GM21737 (cell line): ENCODE measurements around the gene TNFRSF1B.

Experiments
- ATAC-seq: cut with Tn5 transposase; IDR thresholded peaks from one replicate; pipeline ENCODE4 v1.9.1; 2021; ENCODE audit warnings: mild to moderate bottlenecking, moderate library complexity; ENCODE audit not compliant: unreplicated experiment

TNFRSF1B gene

DNA sequence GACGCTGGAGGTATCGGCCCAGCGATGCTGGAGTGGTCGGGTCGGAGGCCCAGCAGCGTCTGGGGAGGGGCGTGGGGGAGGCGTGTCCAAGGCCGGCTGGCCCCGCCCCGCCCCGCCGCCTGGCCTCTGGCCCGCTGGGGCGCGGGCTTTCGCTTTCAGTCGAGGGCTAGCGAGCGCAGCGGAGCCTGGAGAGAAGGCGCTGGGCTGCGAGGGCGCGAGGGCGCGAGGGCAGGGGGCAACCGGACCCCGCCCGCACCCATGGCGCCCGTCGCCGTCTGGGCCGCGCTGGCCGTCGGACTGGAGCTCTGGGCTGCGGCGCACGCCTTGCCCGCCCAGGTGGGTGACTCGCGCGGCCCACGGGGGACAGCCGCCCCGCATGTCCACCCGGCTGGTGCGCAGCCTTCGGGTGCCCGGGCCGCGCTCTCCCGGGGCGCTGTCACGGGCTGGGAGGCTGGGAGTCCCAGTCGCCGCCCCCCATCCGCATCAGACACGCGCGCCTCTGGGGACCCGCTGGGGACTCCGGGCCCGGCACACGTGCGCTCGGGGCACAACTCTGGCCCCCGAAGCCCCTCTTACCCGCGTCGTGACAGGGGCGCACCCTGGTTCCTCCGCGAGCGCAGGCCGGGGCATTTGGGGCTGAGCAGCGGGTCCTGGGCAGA is at the start of gene TNFRSF1B:
TSS of gene TNFRSF1B (plus strand) at position 158 of the 659 bp plus-strand sequence. CDS start at position 259, 101 bp downstream.
- peak; percentile 51 for ATAC-seq

DNA sequence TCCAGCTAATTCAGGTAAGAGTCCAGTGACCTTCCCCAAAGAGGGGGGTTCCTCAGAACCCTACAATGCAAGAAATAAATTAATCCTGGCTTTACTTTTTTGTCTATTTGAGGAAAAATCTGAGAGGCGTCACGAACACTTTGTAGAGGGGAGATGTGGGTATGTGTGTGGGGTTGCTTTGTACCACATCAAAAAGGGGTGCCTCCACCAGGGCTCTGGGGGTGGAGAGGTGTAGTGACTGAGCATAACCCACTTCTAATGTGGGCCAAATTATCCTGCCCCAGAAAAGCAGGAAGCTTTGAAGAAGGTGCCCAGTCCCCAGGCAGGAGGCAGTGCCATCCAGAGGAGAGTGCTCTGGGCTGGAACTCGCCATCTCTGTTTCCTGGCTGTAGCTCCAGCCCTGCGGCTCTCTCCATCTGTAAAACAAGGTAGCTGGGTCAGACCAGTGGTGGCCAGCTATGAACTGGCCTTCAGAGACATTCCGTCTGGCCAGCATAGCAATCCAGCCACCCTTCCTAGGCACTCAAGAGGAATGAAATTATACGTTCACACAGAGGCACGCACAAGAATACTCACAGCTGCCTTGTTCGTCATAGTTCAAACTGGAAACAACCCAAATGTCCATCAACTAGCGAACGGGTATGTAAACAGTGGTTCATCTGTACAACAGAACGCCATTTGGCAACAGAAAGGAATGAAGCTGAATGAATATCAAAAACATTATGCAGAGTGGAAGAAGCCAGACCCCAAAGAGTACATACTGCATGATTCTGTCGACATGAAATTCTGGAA is 45.4 kb upstream of the TNFRSF1B start:
- no peak for ATAC-seq

DNA sequence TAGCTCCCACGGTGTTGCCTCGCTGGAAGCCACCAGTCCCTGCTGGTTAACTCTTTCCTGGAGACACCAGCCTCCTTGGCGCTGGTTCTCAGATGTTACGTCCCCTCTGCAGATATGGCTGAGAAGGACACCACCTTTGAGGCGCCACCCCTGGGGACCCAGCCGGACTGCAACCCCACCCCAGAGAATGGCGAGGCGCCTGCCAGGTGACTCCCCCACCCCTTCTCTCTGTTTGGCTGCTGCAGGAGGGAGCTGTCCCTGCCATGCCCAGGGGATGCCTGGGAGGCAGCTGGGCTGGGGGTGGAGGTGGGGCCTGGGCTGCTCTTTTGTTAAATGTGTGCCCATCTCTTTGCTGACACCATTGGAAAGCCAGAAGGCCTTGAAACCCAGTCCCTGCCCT is 43.6 kb upstream of the TNFRSF1B start:
- no peak for ATAC-seq

DNA sequence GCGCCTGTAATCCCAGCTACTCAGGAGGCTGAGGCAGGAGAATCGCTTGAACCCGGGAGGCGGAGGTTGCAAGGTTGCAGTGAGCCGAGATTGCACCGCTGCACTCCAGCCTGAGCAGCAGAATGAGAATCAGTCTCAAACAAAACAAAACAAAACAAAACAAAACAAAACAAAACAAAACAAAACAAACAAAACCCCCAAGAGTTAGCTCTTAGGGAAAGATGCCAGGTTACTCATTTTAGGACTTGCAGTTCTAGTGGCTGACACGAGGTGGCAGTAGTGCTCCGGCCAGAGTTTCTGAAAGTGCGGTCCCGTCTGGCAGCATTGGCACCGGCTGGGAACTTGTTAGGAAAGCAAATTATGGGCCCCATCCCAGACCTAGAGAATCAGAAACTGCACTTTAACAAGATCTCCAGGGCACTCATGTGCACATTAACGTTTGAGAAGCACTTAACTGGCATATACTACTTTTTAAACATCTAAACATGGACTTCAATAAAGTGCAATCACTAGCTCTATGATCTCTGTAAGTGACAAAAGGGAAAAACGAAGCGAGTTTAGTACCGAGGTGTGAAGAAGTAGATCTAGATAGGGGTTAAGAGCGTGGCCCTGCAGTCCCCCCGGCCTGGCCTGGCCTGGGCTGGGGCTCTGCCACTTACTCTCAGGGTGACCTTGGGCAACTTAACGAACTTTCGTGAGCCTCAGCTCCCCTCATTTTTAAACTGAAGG is 41.9 kb upstream of the TNFRSF1B start:
- no peak for ATAC-seq

DNA sequence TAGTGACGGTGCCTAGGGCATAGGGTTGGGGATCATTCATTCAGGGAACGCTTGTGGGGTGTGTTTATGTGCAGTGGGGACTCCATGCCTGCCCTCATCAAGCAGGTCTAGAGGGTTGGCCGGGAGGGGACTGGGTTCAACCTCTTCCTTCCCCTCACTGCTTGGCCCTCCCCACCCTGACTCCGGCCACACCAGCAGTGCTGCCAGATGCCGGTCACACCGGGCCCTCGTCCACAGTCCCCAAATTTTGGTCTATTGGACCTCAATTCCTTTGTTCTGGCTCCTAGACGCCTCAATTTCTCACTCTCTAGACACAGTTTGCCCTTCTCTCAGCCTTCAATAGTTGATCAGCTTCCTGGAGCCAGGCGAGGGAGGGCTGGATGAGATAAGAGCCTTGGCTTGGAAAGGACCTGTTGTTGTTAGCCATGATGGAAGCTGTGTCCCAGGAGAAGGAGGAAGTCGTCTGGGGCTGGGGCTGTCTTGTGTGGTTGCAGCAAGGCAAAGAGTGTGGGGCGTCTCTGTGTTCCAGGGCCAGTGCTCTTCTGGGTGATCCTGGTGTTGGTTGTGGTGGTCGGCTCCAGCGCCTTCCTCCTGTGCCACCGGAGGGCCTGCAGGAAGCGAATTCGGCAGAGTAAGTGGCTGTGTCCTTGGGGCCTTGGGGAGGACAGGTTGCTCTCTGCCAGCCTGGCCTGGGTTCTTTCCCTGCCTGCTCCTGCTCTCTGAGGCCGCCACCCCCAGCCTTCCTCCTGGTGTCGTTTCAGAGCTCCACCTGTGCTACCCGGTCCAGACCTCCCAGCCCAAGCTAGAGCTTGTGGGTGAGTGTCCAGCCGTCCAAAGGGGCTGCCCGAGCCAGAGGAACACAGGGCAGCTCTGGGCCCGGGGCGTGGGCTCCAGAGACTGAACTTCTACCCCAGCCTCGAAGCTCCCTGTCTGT is 41.1 kb upstream of the TNFRSF1B start:
- no peak for ATAC-seq

DNA sequence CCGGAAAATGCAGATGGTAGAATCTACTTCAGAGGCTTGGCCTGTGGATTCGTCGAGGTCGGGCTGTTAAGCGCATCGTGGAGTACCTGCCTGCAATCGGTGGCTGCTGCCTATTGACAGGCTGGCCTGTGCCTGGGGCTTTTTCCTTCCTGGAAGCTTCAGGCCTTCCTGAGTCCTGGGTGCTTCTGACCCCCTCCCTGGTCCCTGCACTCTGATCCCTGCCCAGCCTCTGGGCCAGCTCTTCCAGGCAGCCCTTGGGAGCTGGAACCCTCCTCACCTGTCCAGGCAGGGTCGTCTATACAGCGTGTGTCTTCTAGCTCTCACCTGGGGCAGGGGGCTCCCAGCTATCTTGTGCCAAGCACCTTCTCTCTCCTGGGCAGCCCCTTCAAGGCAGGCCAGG is 40.0 kb upstream of the TNFRSF1B start:
- ATAC-seq: no peak

DNA sequence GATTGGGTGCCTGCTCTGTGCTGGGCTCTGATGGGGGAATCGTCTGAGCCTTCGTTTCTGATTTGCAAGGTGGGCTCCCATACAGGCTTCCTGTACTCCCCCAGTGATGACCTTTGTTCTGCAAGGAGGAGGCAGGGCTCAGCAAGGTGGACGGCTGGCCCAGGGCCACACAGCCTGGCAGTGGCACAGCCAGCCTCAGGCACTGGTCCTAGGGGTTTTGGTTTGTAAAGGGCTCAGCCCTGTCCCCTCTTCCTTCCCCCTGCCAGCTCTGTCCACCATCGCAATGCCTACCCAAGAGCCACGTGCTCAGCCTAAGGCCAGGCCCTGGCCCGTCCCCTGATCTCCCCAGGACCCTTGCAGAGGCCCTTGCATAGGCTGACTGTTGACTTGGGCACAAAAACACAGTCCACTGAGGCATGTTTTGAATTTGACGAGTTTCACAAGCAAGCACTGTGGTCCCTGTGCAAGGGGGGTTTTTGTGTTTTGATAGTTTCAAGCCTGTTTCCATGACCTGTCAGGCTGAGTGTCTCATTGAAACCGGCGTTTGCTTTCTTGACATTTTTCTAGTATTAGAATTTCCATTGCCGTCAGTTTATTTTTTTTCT is 39.5 kb upstream of the TNFRSF1B start:
- ATAC-seq: no peak

DNA sequence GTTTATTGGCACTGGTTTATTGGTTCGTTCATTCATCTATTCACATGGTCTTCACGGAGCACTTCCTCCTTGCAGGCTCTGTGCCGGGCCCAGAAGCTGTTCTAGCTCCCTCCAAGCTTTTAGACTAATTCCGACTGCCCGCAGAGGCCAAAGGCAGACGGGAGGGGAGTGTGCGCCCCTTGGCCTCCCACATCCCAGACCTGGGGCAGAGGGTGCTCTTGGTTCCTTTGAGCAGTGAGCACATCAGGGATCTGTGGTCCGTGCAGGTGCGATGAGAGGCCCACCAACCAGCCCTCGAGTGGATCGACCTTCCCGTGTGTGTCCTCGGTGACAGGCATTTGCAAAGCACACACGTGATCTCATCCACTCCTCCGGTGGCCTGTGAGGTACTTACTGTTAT is 38.7 kb upstream of the TNFRSF1B start:
- ATAC-seq: no peak

DNA sequence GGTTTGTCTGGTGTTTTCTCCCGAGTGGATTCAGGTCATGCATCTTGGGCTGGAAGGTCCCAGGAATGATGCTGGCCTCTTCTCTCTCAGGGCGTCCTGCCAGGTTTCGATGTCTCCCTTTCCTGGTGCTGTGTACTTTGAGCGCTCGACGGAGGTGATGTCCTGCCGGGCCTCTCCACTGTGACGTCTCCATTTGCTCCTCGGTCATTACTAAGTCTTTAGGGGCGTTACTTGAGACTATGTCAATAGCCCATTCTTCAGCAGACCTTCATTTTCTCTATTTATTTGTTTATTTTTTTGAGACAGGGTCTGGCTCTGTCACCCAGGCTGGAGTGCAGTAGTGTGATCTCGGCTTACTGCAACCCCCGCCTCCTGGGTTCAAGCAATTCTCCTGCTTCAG is 37.2 kb upstream of the TNFRSF1B start:
- ATAC-seq: no peak

DNA sequence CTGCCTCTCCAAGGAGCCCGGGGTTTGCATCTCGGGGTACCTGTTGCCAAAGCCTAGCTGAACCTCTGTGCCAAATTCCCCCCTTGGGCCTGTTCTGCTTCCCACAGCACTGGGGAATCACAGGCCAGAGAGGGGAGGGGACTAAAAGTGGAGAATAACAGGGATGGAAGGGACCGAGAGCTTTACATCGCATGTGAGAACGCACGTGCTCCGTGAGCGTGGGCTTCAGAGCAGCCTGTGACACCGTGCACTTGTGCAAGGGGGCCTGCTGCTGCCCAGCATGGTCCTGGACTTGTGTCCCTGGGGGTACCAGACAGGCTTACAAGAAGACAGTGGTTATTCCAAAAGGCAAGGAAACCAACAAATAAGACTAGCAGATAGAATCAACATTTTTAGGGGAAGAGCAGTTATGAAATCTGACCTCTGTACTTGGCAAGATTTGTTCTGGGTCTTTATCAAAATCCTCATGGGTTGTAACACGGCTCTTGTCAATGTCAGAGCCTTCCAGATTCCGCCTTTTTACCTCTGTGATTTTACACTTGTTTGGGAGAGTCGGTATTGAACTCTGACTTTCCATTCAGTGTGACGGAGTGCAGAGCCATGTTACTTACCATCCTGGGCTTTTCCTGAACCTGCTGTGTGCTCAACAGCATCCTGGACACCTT is 36.2 kb upstream of the TNFRSF1B start:
- no peak for ATAC-seq

DNA sequence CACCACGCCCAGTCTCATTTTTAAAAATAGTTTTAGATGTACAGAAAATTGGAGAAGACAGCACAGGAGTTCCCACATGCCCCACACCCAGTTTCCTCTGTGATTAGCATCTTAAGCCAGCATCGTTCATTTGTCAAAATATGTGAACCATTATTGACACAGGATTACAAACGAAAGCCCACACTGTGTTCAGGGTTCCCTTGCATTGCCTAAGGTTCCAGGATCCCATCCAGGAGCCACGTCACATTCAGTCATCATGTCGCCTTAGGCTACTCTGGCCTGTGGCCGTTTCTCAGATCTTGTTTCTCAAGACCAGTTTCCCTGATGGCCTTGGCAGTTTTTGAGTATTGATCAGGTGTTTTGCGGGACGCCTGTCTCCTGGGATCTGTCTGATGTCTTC is 34.7 kb upstream of the TNFRSF1B start:
- no peak for ATAC-seq

DNA sequence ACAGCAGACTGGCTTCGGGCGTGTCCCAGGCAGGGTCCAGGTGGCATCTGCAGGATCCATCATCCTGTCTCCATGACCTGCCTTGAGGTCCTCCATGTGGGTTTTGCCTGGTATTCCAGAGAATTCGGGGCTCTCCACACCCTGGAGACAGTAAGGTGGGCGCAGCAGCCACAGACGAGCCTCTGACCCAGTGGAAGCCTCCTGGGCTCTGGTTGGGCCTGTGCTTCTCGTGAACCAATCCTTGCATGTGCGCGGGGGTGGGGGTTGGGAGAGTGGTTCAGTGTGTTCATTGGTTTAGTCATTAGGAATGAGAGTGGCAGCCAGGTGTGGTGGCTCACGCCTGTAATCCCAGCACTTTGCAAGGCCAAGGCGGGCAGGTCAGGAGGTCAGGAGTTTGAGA is 32.1 kb upstream of the TNFRSF1B start:
- no peak for ATAC-seq

DNA sequence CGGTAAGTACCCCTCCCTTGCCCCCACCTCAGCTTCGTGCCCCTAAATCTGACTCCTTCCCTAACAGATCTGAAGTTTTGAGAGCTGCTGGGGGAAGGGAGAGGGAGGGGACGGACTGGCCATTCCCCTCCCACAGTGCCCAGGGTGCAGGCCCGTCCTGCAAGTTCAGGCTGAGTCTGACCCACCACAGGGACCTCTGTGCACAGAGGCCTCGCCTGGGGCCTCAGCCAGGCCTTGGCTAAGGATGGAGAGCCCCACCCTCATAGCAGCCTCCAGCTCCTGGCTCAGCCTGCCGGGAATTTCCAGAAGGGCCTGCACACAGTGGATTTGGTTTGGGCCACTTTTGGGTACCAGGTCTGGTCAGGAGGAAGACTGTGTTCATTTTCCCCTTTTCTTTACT is 31.2 kb upstream of the TNFRSF1B start:
- ATAC-seq: no peak

DNA sequence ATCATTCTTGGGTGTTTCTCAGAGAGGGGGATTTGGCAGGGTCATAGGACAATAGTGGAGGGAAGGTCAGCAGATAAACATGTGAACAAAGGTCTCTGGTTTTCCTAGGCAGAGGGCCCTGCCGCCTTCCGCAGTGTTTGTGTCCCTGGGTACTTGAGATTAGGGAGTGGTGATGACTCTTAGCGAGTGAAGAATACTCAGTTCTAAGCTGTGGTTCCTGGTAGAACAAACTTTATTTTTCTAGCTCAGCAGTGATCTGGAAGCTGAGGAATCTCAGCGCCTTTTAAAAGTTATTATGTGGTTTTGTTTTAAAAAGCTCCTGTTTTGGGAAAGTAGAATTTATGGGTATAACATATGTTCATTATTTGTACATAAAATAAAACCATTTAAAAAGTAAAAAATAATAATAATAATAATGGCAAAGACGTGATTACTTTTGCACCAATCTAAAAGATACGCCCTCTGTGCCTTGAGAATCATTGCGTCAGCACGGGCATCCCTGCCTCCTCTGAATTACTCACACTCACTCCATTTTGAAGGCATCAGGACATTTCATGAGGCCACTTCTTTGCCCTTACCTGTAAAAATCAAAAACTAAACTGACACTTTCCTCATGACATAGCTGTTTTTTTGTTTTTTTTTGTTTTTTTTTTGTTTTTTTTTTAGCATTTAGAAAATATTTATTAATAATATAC is 29.7 kb upstream of the TNFRSF1B start:
- ATAC-seq: no peak

DNA sequence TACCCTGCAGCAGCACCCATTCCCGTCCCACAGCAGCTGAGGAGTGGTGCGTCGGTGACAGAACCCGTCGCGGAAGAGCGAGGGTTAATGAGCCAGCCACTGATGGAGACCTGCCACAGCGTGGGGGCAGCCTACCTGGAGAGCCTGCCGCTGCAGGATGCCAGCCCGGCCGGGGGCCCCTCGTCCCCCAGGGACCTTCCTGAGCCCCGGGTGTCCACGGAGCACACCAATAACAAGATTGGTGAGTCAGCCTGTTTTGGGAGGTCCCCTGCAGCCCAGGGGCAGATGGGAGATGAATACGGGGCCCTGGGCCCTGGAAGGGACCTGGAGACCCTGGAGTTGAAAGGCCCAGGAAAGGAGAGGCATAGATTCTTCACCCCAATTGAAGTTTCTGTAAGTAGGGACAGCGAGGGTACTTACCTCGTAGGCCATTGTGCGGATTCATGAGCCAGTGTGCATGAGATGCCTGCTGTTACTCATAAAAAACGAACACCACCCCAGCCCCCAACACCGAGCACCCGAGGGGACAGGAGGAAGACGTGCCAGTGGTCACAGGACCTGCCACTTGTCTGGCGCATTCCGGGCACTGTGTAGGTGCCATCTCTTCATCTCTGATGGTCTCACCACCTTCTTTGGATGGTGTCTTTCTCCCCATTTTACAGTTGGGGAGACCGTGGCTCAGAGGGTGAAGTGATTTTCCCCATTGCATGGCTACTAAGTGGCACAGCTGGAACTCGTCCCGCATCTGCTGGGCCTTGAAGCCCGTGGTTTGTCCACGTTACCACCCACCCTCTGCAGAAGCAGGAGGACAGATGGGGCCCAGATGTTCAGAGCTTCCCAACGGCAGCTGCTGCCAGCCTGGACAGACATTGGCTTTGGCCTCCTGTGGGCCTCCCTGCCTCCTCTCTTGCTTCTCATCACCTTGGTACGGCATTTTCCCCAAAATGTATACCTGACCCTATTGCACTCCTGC is 28.3 kb upstream of the TNFRSF1B start:
- no peak for ATAC-seq

DNA sequence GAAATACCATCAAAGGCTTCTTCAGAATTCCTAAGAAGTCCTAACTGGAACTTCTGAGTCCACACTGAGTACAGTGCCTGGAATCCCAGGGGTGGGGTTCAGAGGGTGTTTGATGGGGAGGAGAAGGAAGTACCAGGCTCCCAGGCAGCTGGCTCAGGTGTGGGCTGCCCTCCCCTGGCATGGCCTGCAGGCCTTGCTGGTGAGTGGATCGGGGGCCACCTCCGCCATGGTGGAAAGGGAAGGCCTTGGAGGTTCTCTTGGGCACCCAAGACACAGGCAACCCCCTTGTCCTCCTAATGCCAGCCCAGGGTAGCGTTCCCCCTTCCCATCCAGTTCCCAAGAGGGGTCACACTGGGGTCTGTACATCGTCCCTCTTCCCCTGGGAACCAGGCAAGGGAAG is 26.8 kb upstream of the TNFRSF1B start:
- ATAC-seq: no peak

DNA sequence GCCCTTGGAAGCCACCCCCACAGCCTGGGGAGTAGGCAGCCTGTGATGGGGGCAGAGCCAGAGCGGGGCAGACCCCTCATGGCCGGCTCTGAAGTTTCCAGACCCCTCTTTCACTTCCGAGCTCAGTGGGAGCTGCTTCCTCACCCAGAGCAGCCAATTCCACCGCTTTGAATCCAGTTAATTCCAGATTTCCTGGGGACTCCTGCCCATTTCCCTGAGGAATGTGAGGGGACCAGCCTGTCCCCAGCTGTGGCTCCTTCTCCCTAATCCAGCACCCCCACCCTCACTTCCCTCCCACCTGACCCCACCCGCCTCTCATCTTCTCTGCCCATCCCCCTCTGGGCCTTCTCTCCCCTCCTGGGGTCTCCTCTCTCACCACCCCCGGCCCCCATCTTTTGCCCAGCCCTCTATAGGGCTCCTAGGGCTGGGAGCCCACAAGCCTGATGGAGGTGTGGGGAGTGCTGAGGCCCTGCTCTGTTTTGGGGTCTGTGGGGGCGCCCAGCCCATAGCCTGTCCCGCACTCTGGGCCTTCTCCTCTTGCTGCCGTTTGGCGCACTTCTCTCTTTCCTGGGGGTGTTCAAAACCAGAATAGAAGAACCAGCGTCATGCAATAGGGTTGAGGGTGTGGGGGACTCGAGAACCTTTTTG is 26.2 kb upstream of the TNFRSF1B start:
- no peak for ATAC-seq
